Breast epithelium (tissue), 4 donors: ENCODE measurements around the gene MSH5. TPM values are rescaled to one million over a fixed set of nuclear protein-coding genes. Genes with fewer than 3 reads are reported as not detected.

Experiments used
- DNase-seq, 2 donors: peaks; one replicate each; pipeline ENCODE4 v3.0.0-alpha.2; 2019; ENCODE audit warnings: low spot score in 2 of 2
- H3K27ac ChIP-seq, 2 donors: fragments of 200-600 bp; sonication (generic) in 1 of 2; one replicate each; pipeline ENCODE4 v1.5.1; 2016 to 2019; ENCODE audit warnings: mild to moderate bottlenecking in 1 of 2
- H3K27me3 ChIP-seq, 2 donors: fragments of 200-600 bp; sonication (generic) in 1 of 2; one replicate each; pipeline versions ENCODE4 v1.5.1 to v1.6.0; 2017 to 2019; ENCODE audit warnings: control low read depth in 1 of 2, mild to moderate bottlenecking in 1 of 2
- H3K36me3 ChIP-seq: fragments of 200-600 bp; one replicate; pipeline ENCODE4 v1.5.1; 2019
- H3K4me1 ChIP-seq, 2 donors: fragments of 200-600 bp; sonication (generic); one replicate each; pipeline ENCODE4 v1.5.1; 2016 to 2019; ENCODE audit warnings: control low read depth in 1 of 2
- H3K4me3 ChIP-seq, 3 donors: fragments of 200-600 bp; sonication (generic); 1 replicate in 2 of 3; 2 replicates in 1 of 3; pipeline ENCODE4 v1.5.1; 2016 to 2019; ENCODE audit warnings: mild to moderate bottlenecking in 3 of 3, moderate library complexity in 2 of 3
- H3K9me3 ChIP-seq, 2 donors: fragments of 200-600 bp; sonication (generic) in 1 of 2; one replicate each; pipeline ENCODE4 v1.5.1; 2016 to 2019; ENCODE audit warnings: control low read depth in 1 of 2
- CTCF ChIP-seq, 3 donors: fragments of 450-650 bp; IDR thresholded peaks; one replicate each; pipeline ENCODE4 v1.5.1; 2016 to 2017; ENCODE audit warnings: antibody characterized with exemption in 3 of 3, mild to moderate bottlenecking in 3 of 3, moderate library complexity in 3 of 3
- POLR2A ChIP-seq: fragments of 450-650 bp; IDR thresholded peaks from one replicate; pipeline ENCODE4 v1.6.1; 2016; ENCODE audit warnings: antibody characterized with exemption, mild to moderate bottlenecking, moderate library complexity
- POLR2AphosphoS5 ChIP-seq, 3 donors: sonication (generic); formaldehyde crosslinking; IDR thresholded peaks; one replicate each; pipeline ENCODE4 v1.6.1; 2017; ENCODE audit warnings: antibody characterized with exemption in 3 of 3
- intact Hi-C: fragments of 100-400 bp; cut with DNase I; formaldehyde crosslinking; loops from one replicate; pipeline ENCODE4 v1.15.1; 2023; ENCODE audit warnings: low total_unique reads
- total RNA-seq, 3 donors: library from RNA; depleted of rRNA; stranded (reverse); fragments of >200 nt; gene quantifications; one replicate each; pipeline ENCODE4 v1.1.0, GENCODE V29; 2016

MSH5 gene
- total RNA-seq, 3 donors from 2014 or later = 7.9 to 13.4 (median 8.0) TPM

GRCh38 chr6:31767096-31767645, 27.4 kb downstream of the MSH5 start:
- no peak for TF ChIP-seq POLR2A
- TF ChIP-seq POLR2AphosphoS5 (IDR thresholded peaks at IDR 0.05) = no peak
- no peak for TF ChIP-seq CTCF (IDR thresholded peaks at IDR 0.05)
- Histone ChIP-seq H3K4me1 (no peaks in the 10 kb centered on the region), H3K4me3 (no peak overlapping the region), H3K9me3 (no peaks in the 10 kb centered on the region), H3K36me3 (no peaks in the 10 kb centered on the region), H3K27me3 (no peaks in the 10 kb centered on the region), H3K27ac (no peak overlapping the region)
- intact Hi-C loops = loop anchor here (10.0 kb wide), 1 partner anchor 62 kb away; the partner anchor contains the start of genes ABHD16A and LY6G6F
- DNase-seq = no peak

- DNase-seq = no peak
- intact Hi-C loops = loop anchor here (10.0 kb wide), 1 partner anchor 64 kb away; the partner anchor contains the start of genes ABHD16A and LY6G6F
Observed at GRCh38 chr6:31768363-31769257, 28.8 kb downstream of the MSH5 start.

GRCh38 chr6:31769684-31770371, 30.0 kb downstream of the MSH5 start:
- H3K4me3 ChIP-seq = no peak overlapping the region
- no peak for TF ChIP-seq POLR2A
- no peak for TF ChIP-seq POLR2AphosphoS5 (IDR thresholded peaks at IDR 0.05)
- TF ChIP-seq CTCF (IDR thresholded peaks at IDR 0.05) = peak; percentile 25 to 69 (median 60)
- intact Hi-C loops = loop anchor here (10.0 kb wide), 1 partner anchor 65 kb away; the partner anchor contains the start of genes ABHD16A and LY6G6F
- no peaks in the 10 kb centered on the region for H3K9me3 ChIP-seq
- no peak overlapping the region for H3K27ac ChIP-seq
- peak; percentile 57 to 77 for DNase-seq
- no peaks in the 10 kb centered on the region for H3K27me3 ChIP-seq
- H3K4me1 ChIP-seq = no peaks in the 10 kb centered on the region
- no peaks in the 10 kb centered on the region for H3K36me3 ChIP-seq

More at GRCh38 chr6:31768363-31769257, 28.8 kb downstream of the MSH5 start:
- H3K27me3 ChIP-seq = no peaks in the 10 kb centered on the region
- no peaks in the 10 kb centered on the region for H3K4me1 ChIP-seq
- H3K27ac ChIP-seq = no peak overlapping the region
- no peak overlapping the region for H3K4me3 ChIP-seq
- H3K9me3 ChIP-seq = no peaks in the 10 kb centered on the region
- no peak for TF ChIP-seq CTCF (IDR thresholded peaks at IDR 0.05)
- TF ChIP-seq POLR2AphosphoS5 (IDR thresholded peaks at IDR 0.05) = no peak
- TF ChIP-seq POLR2A = no peak
- no peaks in the 10 kb centered on the region for H3K36me3 ChIP-seq

- Histone ChIP-seq H3K4me1 (no peaks in the 10 kb centered on the region), H3K27me3 (no peaks in the 10 kb centered on the region), H3K4me3 (no peak overlapping the region), H3K9me3 (no peaks in the 10 kb centered on the region), H3K27ac (no peak overlapping the region), H3K36me3 (no peaks in the 10 kb centered on the region)
- TF ChIP-seq POLR2A (no peak), POLR2AphosphoS5 (IDR thresholded peaks at IDR 0.05) (no peak), CTCF (IDR thresholded peaks at IDR 0.05) (no peak)
- no peak for DNase-seq
- intact Hi-C loops = no loop called here
Observed at GRCh38 chr6:31770860-31771259, 31.1 kb downstream of the MSH5 start.
